ENCODE measurements around the gene DHX16.
A peak's percentile ranks its signal among the peaks of the same experiment; 100 is the strongest.

Gene DHX16

DNA sequence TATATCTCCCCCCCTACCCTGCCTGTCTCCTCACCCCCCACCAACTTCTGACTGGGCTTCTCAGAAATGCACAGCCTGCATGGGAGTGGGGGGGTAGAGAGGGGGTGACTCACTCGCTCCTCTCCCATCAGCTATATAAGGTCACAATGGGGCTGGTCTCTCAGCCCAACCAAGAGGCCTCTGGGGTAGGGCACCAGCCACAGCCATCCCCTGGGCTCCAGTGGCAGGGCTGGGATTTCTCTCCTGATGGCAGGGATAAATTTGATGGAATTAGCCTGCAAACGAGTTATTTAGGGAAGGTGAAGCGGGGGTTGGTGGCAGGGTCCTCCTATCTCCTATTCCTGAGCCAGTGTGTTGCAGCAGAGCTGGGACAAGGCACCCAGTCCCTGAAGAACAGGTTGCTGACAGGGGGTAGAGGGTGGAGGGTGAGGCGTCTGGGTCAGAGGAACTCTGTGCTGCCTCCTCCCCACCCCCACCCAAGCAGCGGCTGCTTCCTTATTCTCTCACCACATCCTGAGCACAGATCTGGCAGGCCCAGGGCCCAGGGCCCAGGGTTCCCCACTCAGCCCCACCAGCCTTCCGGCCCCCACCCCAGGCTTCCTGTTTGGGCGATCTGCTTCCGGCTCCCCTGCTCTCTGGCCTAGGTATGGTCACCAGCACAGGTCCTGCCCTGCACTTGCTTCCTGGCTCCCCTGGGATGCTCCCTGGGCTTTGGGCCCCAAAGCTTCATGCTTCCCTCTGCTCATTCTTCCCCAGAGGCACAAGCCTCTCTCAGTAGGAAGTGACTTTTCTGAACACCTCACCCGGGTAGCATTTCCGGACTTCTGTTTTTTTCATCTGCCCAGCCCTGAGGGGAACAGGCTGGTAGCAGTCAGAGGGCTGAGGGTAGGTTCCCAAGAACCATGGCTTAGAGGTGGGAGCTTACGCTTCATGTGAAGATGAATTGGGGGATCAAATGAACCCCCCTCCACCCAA lies 9.6 kb upstream of the DHX16 start:
- Histone ChIP-seq H2AFZ (ENCODE audit: insufficient read depth, low read length, poor library complexity) (peak overlapping the region; percentile 17), H3K79me2 (ENCODE audit: control insufficient read depth, insufficient read depth, low read length, poor library complexity) (peaks cover 38% of the 10 kb centered on the region), H2BK12ac (ENCODE audit: low read length) (peak overlapping the region; percentile 53), H3K4ac (ENCODE audit: low read depth, low read length) (peak overlapping the region; percentile 66), H3K9me3 (ENCODE audit: insufficient read depth, low read depth, low read length) (no peaks in the 10 kb centered on the region), H3K79me1 (ENCODE audit: low read length) (peaks cover 24% of the 10 kb centered on the region), H4K91ac (ENCODE audit: low read depth, low read length) (peak overlapping the region; percentile 58), H3K4me1 (ENCODE audit: control insufficient read depth in 1 of 2, insufficient read depth in 2 of 2, low read length in 2 of 2) (peaks cover 28 to 36% of the 10 kb centered on the region in 2 experiments), H3K18ac (ENCODE audit: low read length) (peak overlapping the region; percentile 67), H2BK120ac (ENCODE audit: insufficient read depth, low read length, poor library complexity) (peak overlapping the region; percentile 23), H3K4me3 (ENCODE audit: low read depth, low read length) (peak overlapping the region; percentile 57), H3K27ac (ENCODE audit: low read depth, low read length) (peak overlapping the region; percentile 81), H2AK5ac (ENCODE audit: low read length) (peak overlapping the region; percentile 35), H4K8ac (ENCODE audit: low read depth, low read length) (peak overlapping the region; percentile 74), H3K27me3 (ENCODE audit: insufficient read depth, low read length) (no peaks in the 10 kb centered on the region), H4K12ac (ENCODE audit: low read depth, low read length) (no peak overlapping the region), H3K23ac (ENCODE audit: low read length) (no peak overlapping the region), H3K4me2 (ENCODE audit: low read length) (peak overlapping the region; percentile 77), H3K9ac (ENCODE audit: low read length) (peak overlapping the region; percentile 67), H3K14ac (ENCODE audit: low read length) (peak overlapping the region; percentile 71), H2BK5ac (ENCODE audit: low read depth, low read length, poor library complexity) (peak overlapping the region; percentile 58), H3K36me3 (ENCODE audit: control insufficient read depth in 1 of 2, insufficient read depth in 2 of 2, low read length in 2 of 2) (peaks cover 23 to 32% of the 10 kb centered on the region in 2 experiments)
- no CpG with 5 or more reads among the region's 11 CpGs for WGBS (ENCODE audit: extremely low coverage, insufficient coverage, insufficient read length)
- DNase-seq = peak; percentile 52 to 71

GRCh38 chr6:30681766-30682142 lies 8.9 kb upstream of the DHX16 start:
- peaks cover 28 to 36% of the 10 kb centered on the region in 2 experiments for H3K4me1 ChIP-seq (ENCODE audit: control insufficient read depth in 1 of 2, insufficient read depth in 2 of 2, low read length in 2 of 2)
- H3K14ac ChIP-seq (ENCODE audit: low read length) = no peak overlapping the region
- peaks cover 36% of the 10 kb centered on the region for H3K79me2 ChIP-seq (ENCODE audit: control insufficient read depth, insufficient read depth, low read length, poor library complexity)
- no peak overlapping the region for H2BK120ac ChIP-seq (ENCODE audit: insufficient read depth, low read length, poor library complexity)
- H3K4me2 ChIP-seq (ENCODE audit: low read length) = peak overlapping the region; percentile 77
- no peak overlapping the region for H3K4me3 ChIP-seq (ENCODE audit: low read depth, low read length)
- H4K8ac ChIP-seq (ENCODE audit: low read depth, low read length) = no peak overlapping the region
- H3K9me3 ChIP-seq (ENCODE audit: insufficient read depth, low read depth, low read length) = no peaks in the 10 kb centered on the region
- H2BK5ac ChIP-seq (ENCODE audit: low read depth, low read length, poor library complexity) = no peak overlapping the region
- no peak overlapping the region for H4K12ac ChIP-seq (ENCODE audit: low read depth, low read length)
- H4K91ac ChIP-seq (ENCODE audit: low read depth, low read length) = no peak overlapping the region
- peaks cover 28 to 39% of the 10 kb centered on the region in 2 experiments for H3K36me3 ChIP-seq (ENCODE audit: control insufficient read depth in 1 of 2, insufficient read depth in 2 of 2, low read length in 2 of 2)
- H3K9ac ChIP-seq (ENCODE audit: low read length) = no peak overlapping the region
- no peak overlapping the region for H3K18ac ChIP-seq (ENCODE audit: low read length)
- no peak overlapping the region for H2BK12ac ChIP-seq (ENCODE audit: low read length)
- H3K27ac ChIP-seq (ENCODE audit: low read depth, low read length) = no peak overlapping the region
- no peak overlapping the region for H2AK5ac ChIP-seq (ENCODE audit: low read length)
- DNase-seq = no peak
- no peaks in the 10 kb centered on the region for H3K27me3 ChIP-seq (ENCODE audit: insufficient read depth, low read length)
- no peak overlapping the region for H3K23ac ChIP-seq (ENCODE audit: low read length)
- H2AFZ ChIP-seq (ENCODE audit: insufficient read depth, low read length, poor library complexity) = no peak overlapping the region
- peaks cover 19% of the 10 kb centered on the region for H3K79me1 ChIP-seq (ENCODE audit: low read length)
- WGBS (ENCODE audit: extremely low coverage, insufficient coverage, insufficient read length) = no CpG with 5 or more reads among the region's 4 CpGs
- H3K4ac ChIP-seq (ENCODE audit: low read depth, low read length) = no peak overlapping the region

GRCh38 chr6:30679765-30680535 lies 7.1 kb upstream of the DHX16 start:
- no peak overlapping the region for H3K4me2 ChIP-seq (ENCODE audit: low read length)
- H3K23ac ChIP-seq (ENCODE audit: low read length) = no peak overlapping the region
- H3K27ac ChIP-seq (ENCODE audit: low read depth, low read length) = no peak overlapping the region
- no peak overlapping the region for H2BK120ac ChIP-seq (ENCODE audit: insufficient read depth, low read length, poor library complexity)
- H3K14ac ChIP-seq (ENCODE audit: low read length) = no peak overlapping the region
- no peak for DNase-seq
- no peak overlapping the region for H3K9ac ChIP-seq (ENCODE audit: low read length)
- no peaks in the 10 kb centered on the region for H3K9me3 ChIP-seq (ENCODE audit: insufficient read depth, low read depth, low read length)
- no peak overlapping the region for H2BK12ac ChIP-seq (ENCODE audit: low read length)
- H3K79me2 ChIP-seq (ENCODE audit: control insufficient read depth, insufficient read depth, low read length, poor library complexity) = peaks cover 20% of the 10 kb centered on the region
- no peak overlapping the region for H2AFZ ChIP-seq (ENCODE audit: insufficient read depth, low read length, poor library complexity)
- H3K4me3 ChIP-seq (ENCODE audit: low read depth, low read length) = no peak overlapping the region
- H3K4me1 ChIP-seq (ENCODE audit: control insufficient read depth in 1 of 2, insufficient read depth in 2 of 2, low read length in 2 of 2) = peaks cover 16 to 23% of the 10 kb centered on the region in 2 experiments
- H4K91ac ChIP-seq (ENCODE audit: low read depth, low read length) = no peak overlapping the region
- no peak overlapping the region for H4K12ac ChIP-seq (ENCODE audit: low read depth, low read length)
- no peak overlapping the region for H3K4ac ChIP-seq (ENCODE audit: low read depth, low read length)
- H3K79me1 ChIP-seq (ENCODE audit: low read length) = peaks cover 8% of the 10 kb centered on the region
- no peak overlapping the region for H2BK5ac ChIP-seq (ENCODE audit: low read depth, low read length, poor library complexity)
- no peak overlapping the region for H4K8ac ChIP-seq (ENCODE audit: low read depth, low read length)
- H3K27me3 ChIP-seq (ENCODE audit: insufficient read depth, low read length) = no peaks in the 10 kb centered on the region
- H3K18ac ChIP-seq (ENCODE audit: low read length) = no peak overlapping the region
- H2AK5ac ChIP-seq (ENCODE audit: low read length) = no peak overlapping the region
- H3K36me3 ChIP-seq (ENCODE audit: control insufficient read depth in 1 of 2, insufficient read depth in 2 of 2, low read length in 2 of 2) = peaks cover 31 to 44% of the 10 kb centered on the region in 2 experiments
- WGBS (ENCODE audit: extremely low coverage, insufficient coverage, insufficient read length) = no CpG with 5 or more reads among the region's 7 CpGs

DNA sequence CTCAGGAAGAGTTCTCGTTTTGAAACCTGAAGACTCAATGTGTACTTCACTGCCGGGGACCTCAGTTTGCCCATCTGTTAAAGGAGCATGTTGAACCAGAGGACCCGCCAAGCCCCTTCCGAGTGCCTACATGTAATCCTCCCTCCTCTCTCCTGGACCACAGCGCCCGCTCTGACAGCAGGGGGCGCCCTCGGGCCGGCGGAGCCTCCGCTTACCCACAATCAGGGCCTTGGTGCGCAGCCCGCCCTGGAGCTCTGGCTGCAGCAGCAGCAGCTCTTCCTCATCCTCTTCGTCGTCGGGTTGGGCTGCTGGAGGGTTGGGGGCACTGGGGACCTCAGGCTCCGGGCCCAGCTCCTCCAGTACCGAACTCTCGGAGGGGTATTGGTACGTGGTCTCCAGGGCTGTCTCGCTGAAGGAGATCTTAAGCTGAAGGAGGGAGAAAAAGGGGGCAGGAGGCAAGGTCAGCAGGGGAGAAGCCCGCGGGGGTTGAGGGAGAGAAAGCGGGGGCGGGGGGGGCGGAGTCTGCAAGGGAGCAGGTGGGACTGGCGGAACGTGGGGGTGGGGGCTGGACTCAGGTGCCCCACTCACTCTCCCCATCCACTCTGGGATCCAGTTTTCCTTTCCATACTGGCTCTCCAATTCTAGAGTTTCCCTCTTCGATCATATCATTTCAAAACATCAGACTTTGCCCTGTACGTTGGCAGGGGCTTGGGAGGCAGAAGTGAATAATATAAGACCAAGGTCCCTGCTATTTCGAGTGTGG lies 6.3 kb upstream of the DHX16 start:
- H3K36me3 ChIP-seq (ENCODE audit: control insufficient read depth in 1 of 2, insufficient read depth in 2 of 2, low read length in 2 of 2) = peaks cover 27 to 44% of the 10 kb centered on the region in 2 experiments
- H3K23ac ChIP-seq (ENCODE audit: low read length) = no peak overlapping the region
- no peak overlapping the region for H3K27ac ChIP-seq (ENCODE audit: low read depth, low read length)
- peaks cover 13 to 17% of the 10 kb centered on the region in 2 experiments for H3K4me1 ChIP-seq (ENCODE audit: control insufficient read depth in 1 of 2, insufficient read depth in 2 of 2, low read length in 2 of 2)
- no peak overlapping the region for H2AK5ac ChIP-seq (ENCODE audit: low read length)
- H2AFZ ChIP-seq (ENCODE audit: insufficient read depth, low read length, poor library complexity) = no peak overlapping the region
- H3K18ac ChIP-seq (ENCODE audit: low read length) = no peak overlapping the region
- H2BK12ac ChIP-seq (ENCODE audit: low read length) = no peak overlapping the region
- WGBS (ENCODE audit: extremely low coverage, insufficient coverage, insufficient read length) = no CpG with 5 or more reads among the region's 31 CpGs
- H3K27me3 ChIP-seq (ENCODE audit: insufficient read depth, low read length) = no peaks in the 10 kb centered on the region
- H3K4ac ChIP-seq (ENCODE audit: low read depth, low read length) = no peak overlapping the region
- DNase-seq = peak; percentile 76 to 85
- no peak overlapping the region for H2BK120ac ChIP-seq (ENCODE audit: insufficient read depth, low read length, poor library complexity)
- H3K9ac ChIP-seq (ENCODE audit: low read length) = no peak overlapping the region
- H3K4me3 ChIP-seq (ENCODE audit: low read depth, low read length) = no peak overlapping the region
- H3K9me3 ChIP-seq (ENCODE audit: insufficient read depth, low read depth, low read length) = no peaks in the 10 kb centered on the region
- peaks cover 14% of the 10 kb centered on the region for H3K79me2 ChIP-seq (ENCODE audit: control insufficient read depth, insufficient read depth, low read length, poor library complexity)
- H4K12ac ChIP-seq (ENCODE audit: low read depth, low read length) = no peak overlapping the region
- H3K14ac ChIP-seq (ENCODE audit: low read length) = no peak overlapping the region
- no peak overlapping the region for H4K91ac ChIP-seq (ENCODE audit: low read depth, low read length)
- no peak overlapping the region for H2BK5ac ChIP-seq (ENCODE audit: low read depth, low read length, poor library complexity)
- peaks cover 8% of the 10 kb centered on the region for H3K79me1 ChIP-seq (ENCODE audit: low read length)
- H3K4me2 ChIP-seq (ENCODE audit: low read length) = no peak overlapping the region
- H4K8ac ChIP-seq (ENCODE audit: low read depth, low read length) = no peak overlapping the region

Measured in trophoblast cell (in vitro differentiated cells and primary cell).